Esophagus (tissue), 2 donors: ENCODE data around the gene FBH1. TPM values are rescaled to one million over a fixed set of nuclear protein-coding genes. Genes with fewer than 3 reads are reported as not detected.
"Not testable (repeated sequence)": the region's sequence is repeated elsewhere in the genome, so short reads cannot be mapped to it uniquely, and the experiment has no call there.

Experiments used
- H3K27ac ChIP-seq, 2 donors: one replicate each; pipeline ENCODE4 v1.5.1; 2013; ENCODE audit warnings: low read depth in 2 of 2, mild to moderate bottlenecking in 2 of 2, inconsistent platforms in 1 of 2, low read length in 1 of 2, moderate library complexity in 1 of 2
- H3K27me3 ChIP-seq, 2 donors: one replicate each; pipeline ENCODE4 v1.6.1; 2013; ENCODE audit warnings: low read length in 2 of 2, control low read depth in 1 of 2, mild to moderate bottlenecking in 1 of 2; ENCODE audit not compliant: insufficient read depth in 2 of 2, control insufficient read depth in 1 of 2
- H3K36me3 ChIP-seq, 2 donors: one replicate each; pipeline ENCODE4 v1.6.1; 2013; ENCODE audit warnings: low read length in 1 of 2; ENCODE audit not compliant: control insufficient read depth in 2 of 2, insufficient read depth in 2 of 2
- H3K4me1 ChIP-seq, 2 donors: one replicate each; pipeline ENCODE4 v1.6.1; 2013; ENCODE audit warnings: low read length in 1 of 2; ENCODE audit not compliant: control insufficient read depth in 2 of 2, insufficient read depth in 2 of 2
- H3K4me3 ChIP-seq, 2 donors: one replicate each; pipeline ENCODE4 v1.5.1; 2013; ENCODE audit warnings: low read length in 2 of 2, mild to moderate bottlenecking in 2 of 2, low read depth in 1 of 2, moderate library complexity in 1 of 2
- H3K9me3 ChIP-seq, 2 donors: one replicate each; pipeline ENCODE4 v1.6.1; 2013; ENCODE audit warnings: mild to moderate bottlenecking in 2 of 2, low read depth in 1 of 2, low read length in 1 of 2, moderate library complexity in 1 of 2; ENCODE audit not compliant: control insufficient read depth in 2 of 2, insufficient read depth in 1 of 2
- WGBS, 2 donors: extraction: QIAGEN DNeasy Blood & Tissue Kit; methylation state at CpG; one replicate each; pipeline ENCODE4 v1.1.7; 2013; 5-methylcytosine and 5-hydroxymethylcytosine counted together
- polyA plus RNA-seq, 2 donors: library from polyadenylated mRNA; stranded (reverse); fragments of 200-250 nt; gene quantifications; one replicate each; pipeline ENCODE4 v1.2.3, GENCODE V29; 2013
- donor health status: healthy with polysubstance abuse.
- donor health status: Bipolar disorder and iron deficiency.

The FBH1 gene
- polyA plus RNA-seq, 2 donors, result 25.4 to 34.4 TPM

DNA sequence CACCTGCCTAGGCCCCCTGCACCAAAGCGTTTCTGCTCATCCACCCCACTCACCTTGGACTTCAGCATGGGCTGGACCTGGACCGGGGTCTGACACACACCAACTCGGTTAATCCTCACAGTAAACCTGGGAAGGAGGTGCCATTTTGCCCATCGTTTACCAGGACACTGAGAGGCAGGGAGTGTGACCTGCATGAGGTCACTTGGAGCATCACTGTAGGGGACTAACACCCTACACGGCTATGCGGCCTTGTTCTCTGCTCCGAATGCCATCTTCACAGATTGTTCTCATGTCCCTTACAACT lies 33.4 kb upstream of the FBH1 start:
- Histone ChIP-seq H3K27ac (no peak overlapping the region), H3K27me3 (no peaks in the 10 kb centered on the region), H3K4me3 (no peak overlapping the region), H3K36me3 (no peaks in the 10 kb centered on the region), H3K4me1 (no peaks in the 10 kb centered on the region), H3K9me3 (no peaks in the 10 kb centered on the region)
- WGBS, 2 donors, result 65 to 67% methylated on average over 7 of the region's 7 CpGs

DNA sequence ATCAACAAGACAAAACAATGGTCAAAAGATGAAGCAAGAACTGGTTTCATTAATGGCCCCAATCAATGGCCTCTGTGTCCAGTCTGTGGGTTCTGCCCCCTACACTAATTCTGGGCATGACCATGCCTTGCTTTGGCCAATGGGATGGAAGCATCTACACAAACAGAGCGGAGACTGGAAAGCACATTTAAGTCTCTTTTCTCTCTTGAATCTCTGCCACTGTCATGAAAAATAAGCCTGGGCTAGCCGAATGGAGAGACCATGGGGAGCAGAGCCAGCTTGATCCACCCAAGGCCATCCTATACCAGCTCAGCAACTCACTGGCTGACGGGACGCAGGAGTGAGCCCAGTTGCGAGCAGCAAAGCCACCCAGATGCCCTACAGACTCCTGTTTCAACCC lies 31.2 kb upstream of the FBH1 start:
- no peak overlapping the region for H3K27ac ChIP-seq
- H3K4me3 ChIP-seq, result no peak overlapping the region
- peaks cover 0 to 4% of the 10 kb centered on the region in 2 donors for H3K36me3 ChIP-seq
- no peaks in the 10 kb centered on the region for H3K27me3 ChIP-seq
- 86 to 91% methylated on average over 5 of the region's 5 CpGs for WGBS, 2 donors
- H3K9me3 ChIP-seq, result no peaks in the 10 kb centered on the region
- H3K4me1 ChIP-seq, result no peaks in the 10 kb centered on the region

DNA sequence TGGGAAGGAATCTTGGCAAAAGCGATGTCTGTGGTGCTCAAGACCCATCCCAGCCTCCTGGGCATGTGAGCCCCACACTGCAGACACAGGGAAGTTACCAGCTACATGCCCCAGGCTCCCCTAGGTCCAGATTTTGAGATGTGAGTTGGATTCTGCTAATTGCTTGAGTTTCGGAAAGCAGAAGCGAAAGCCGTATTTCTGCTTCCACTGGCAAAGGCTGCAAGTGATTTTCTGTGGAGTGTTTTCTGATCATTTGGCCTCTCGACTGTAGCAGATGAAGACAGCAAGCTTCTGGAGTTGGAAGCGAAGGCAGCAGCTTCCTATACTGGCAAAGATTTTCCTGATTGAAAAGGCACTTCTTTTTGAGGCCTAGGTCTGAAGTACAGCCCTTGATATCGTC lies 30.0 kb upstream of the FBH1 start:
- 77 to 81% methylated on average over 7 of the region's 7 CpGs for WGBS, 2 donors
- H3K9me3 ChIP-seq, result no peaks in the 10 kb centered on the region
- no peaks in the 10 kb centered on the region for H3K27me3 ChIP-seq
- H3K27ac ChIP-seq, result no peak overlapping the region
- no peak overlapping the region for H3K4me3 ChIP-seq
- no peaks in the 10 kb centered on the region for H3K4me1 ChIP-seq
- peaks cover 0 to 4% of the 10 kb centered on the region in 2 donors for H3K36me3 ChIP-seq

DNA sequence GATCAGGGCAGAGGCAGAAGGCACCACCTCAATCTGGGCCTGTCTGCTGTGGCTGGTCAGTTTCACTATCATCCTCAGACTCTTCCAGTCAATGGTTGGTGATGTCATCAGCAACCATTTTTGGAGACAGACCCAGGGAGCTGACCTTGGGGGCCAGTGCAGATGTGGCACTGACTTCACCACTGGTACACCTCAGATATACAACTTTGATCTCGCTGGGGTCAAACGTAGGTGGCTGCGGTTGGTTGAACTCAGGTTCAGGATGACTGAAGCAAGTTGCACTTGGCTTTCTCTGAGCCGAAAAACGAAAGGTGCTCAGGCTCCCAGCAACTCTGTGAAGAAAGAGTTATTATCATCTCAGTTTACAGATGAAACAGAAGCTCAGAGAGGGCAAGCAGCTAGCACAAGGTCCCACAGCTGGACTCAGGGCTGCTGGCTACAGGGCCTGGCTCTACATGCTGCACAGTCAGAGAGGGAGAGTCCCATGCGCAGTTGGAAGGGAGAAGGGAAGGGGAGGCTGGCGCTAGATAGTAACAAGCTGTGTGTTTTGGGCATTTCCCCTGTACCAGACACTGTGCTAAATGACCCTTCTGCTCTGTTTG lies 27.6 kb upstream of the FBH1 start:
- Histone ChIP-seq H3K4me3 (no peak overlapping the region), H3K9me3 (no peaks in the 10 kb centered on the region), H3K36me3 (peaks cover 0 to 4% of the 10 kb centered on the region in 2 donors), H3K4me1 (no peaks in the 10 kb centered on the region), H3K27me3 (no peaks in the 10 kb centered on the region), H3K27ac (no peak overlapping the region)
- WGBS, 2 donors, result 89 to 94% methylated on average over 6 to 7 of the region's 7 CpGs

DNA sequence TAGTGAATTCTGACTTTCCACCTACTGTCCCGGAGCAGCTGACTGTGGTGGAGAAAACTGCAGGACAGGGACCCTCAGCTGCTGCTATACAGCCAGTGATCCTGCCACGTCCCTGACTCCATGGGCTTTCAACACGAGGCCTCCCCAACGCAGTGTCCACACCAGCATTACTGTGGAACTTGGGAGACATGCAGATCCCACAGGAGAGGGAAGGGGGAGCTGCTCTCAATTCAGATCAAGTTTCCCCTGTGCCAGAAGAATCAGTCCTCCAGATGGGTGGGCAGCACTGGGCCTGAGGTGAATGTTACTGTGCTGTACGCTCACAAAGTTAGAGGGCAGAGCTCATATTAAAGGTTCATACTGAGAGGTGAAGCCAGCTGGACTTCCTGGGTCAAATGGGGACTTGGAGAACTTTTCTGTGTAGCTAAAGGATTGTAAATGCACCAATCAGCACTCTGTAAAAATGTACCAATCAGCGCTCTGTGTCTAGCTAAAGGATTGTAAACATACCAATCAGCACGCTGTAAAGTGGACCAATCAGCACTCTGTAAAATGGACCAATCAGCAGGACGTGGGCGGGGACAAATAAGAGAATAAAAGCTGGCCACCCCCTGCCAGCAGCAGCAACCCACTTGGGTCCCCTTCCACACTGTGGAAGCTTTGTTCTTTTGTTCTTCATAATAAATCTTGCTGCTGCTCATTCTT lies 26.9 kb upstream of the FBH1 start:
- H3K9me3 ChIP-seq, H3K36me3 ChIP-seq, H3K4me3 ChIP-seq, H3K27me3 ChIP-seq, H3K4me1 ChIP-seq, H3K27ac ChIP-seq: not testable (repeated sequence)
- 95% methylated on average over 9 of the region's 9 CpGs for WGBS, 2 donors

DNA sequence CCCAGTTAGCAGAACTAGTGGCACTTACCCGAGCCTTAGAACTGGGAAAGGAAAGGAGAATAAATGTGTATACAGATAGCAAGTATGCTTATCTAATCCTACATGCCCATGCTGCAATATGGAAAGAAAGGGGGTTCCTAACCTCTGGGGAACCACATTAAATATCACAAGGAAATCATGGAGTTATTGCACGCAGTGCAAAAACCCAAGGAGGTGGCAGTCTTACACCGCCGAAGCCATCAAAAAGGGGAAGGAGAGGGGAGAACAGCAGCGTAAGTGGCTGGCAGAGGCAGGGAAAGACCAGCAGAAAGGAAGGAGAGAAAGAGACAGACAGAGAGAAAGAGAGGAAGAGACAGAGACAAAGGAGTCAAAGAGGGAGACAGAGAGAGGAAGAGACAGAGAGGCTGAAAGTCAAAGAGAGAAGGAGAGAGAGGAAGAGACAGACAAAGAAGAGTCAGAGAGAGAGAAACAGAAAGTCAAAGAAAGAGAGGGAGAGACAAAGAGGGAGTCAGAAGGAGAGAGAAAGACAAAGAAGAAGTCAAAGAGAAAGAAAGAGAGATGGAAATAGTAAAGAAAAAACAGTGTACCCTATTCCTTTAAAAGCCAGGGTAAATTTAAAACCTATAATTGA lies 23.5 kb upstream of the FBH1 start:
- whole genome bisulfite sequencing, 2 donors, result 72 to 82% methylated on average over 5 of the region's 5 CpGs
- H3K9me3 ChIP-seq, H3K27me3 ChIP-seq, H3K4me1 ChIP-seq, H3K4me3 ChIP-seq, H3K36me3 ChIP-seq, H3K27ac ChIP-seq: not testable (repeated sequence)

DNA sequence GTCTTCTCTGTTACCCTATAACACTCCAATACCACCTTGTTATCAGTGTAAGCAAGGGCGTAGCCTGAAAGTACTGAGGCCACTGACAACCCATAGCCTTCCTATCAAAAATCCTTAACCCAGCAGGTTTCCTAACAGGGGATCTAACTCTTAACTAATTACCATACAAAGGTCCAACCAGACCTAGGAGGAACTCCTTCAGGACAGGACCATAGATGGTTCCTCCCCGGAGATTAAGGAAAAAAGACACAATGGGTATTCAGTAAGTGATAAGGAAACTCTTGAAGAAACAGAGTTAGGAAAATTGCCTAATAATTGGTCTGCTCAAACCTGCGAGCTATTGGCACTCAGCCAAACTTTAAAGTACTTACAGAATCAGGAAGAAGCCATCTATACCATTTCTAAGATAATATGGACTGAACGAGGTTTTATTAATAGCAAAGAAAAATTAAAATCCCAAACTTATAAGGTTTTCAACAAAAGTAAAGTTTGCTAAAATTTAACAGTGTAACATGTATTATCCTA lies 22.9 kb upstream of the FBH1 start:
- not testable (repeated sequence) for H3K36me3 ChIP-seq, H3K27ac ChIP-seq, H3K27me3 ChIP-seq, H3K4me1 ChIP-seq, H3K9me3 ChIP-seq, H3K4me3 ChIP-seq
- 46 to 53% methylated on average over 4 of the region's 4 CpGs for WGBS, 2 donors

DNA sequence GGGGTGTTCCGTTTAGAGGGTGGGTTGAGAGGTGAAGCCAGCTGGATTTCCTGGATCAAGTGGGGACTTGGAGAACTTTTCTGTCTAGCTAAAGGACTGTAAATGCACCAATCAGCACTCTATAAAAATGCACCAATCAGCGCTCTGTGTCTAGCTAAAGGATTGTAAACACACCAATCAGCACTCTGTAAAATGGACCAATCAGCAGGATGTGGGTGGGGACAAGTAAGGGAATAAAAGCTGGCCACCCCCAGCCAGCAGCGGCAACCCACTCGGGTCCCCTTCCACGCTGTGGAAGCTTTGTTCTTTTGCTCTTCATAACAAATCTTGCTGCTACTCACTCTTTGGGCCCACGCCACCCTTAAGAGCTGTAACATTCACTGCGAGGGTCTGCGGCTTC lies 21.7 kb upstream of the FBH1 start:
- not testable (repeated sequence) for H3K36me3 ChIP-seq, H3K9me3 ChIP-seq, H3K4me1 ChIP-seq, H3K4me3 ChIP-seq, H3K27me3 ChIP-seq
- WGBS, 2 donors, result 89 to 97% methylated on average over 8 of the region's 8 CpGs
- H3K27ac ChIP-seq, result peak overlapping the region in 1 of 2 donors; percentile 30

DNA sequence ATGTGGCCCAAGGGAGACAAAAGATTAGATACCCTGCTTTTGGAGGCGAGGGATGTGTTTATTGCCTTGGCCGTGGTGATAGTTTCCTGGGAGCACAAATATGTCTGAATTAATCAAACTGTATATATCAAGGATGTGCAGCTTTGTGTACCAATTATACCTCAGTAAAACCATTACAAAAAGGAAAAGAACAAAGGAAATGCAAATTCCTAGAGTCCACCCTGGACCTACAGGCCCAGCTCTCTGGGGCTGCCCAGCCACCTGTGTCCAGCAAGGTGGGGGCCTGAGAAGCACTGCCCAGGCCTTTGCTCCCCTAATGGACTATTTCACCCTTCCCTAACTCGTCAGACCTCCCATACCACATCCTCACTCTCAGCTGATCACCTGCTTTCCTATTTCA lies 20.9 kb upstream of the FBH1 start:
- Histone ChIP-seq H3K4me3 (no peak overlapping the region), H3K27ac (no peak overlapping the region), H3K27me3 (no peaks in the 10 kb centered on the region), H3K4me1 (no peaks in the 10 kb centered on the region), H3K9me3 (peaks cover 0 to 3% of the 10 kb centered on the region in 2 donors), H3K36me3 (peaks cover 0 to under 1% of the 10 kb centered on the region in 2 donors)
- WGBS, 2 donors, result 85 to 90% methylated on average over 3 of the region's 3 CpGs

DNA sequence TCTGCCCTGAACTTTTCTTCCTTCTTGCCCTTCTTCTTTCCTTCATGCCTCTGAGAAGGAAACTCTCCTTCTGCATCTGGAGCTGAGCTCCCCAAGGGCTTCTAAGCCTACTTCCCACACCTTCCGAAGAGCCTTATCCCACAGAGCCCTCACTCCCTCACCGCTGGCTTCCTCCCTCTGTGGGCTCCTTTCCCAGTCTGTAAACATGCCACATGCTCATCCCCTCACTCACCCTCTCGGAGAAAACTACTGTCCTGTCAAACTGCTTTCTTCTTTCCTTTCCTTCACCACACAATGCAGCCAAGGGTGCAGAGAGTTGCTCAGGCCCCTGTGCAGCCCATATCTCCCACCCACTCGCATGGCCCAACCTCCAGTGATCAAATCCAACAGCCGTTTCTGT lies 18.4 kb upstream of the FBH1 start:
- Histone ChIP-seq H3K4me1 (no peaks in the 10 kb centered on the region), H3K36me3 (peaks cover 0 to 6% of the 10 kb centered on the region in 2 donors), H3K27ac (no peak overlapping the region), H3K4me3 (no peak overlapping the region), H3K9me3 (peaks cover 0 to 3% of the 10 kb centered on the region in 2 donors), H3K27me3 (no peaks in the 10 kb centered on the region)
- 73 to 78% methylated on average over 5 of the region's 5 CpGs for WGBS, 2 donors
